ENCODE results near the gene ZNF778. TPM values are rescaled to one million over a fixed set of nuclear protein-coding genes. Genes with fewer than 3 reads are reported as not detected.
"Not testable (repeated sequence)": the region's sequence is repeated elsewhere in the genome, so short reads cannot be mapped to it uniquely, and the experiment has no call there.

ZNF778 gene
- total and polyA plus RNA-seq, 2 of the 8 experiments (the other 6 are each of a cell fraction or from before 2014, with no cell fraction given): 9.5 to 21.9 TPM

GRCh38 chr16:89267746-89268145 lies 50.2 kb downstream of the ZNF778 start:
- H3K23ac ChIP-seq (ENCODE audit: insufficient read length); H3K18ac ChIP-seq (ENCODE audit: extremely low read depth, low read length); H3K4me3 ChIP-seq (ENCODE audit: extremely low read depth in 1 of 4, insufficient read depth in 2 of 4, low read depth in 3 of 4, low read length in 4 of 4); H3K9me3 ChIP-seq (ENCODE audit: insufficient read depth in 2 of 2, low read depth in 1 of 2, low read length in 1 of 2); H2BK20ac ChIP-seq (ENCODE audit: low read length); H2BK12ac ChIP-seq (ENCODE audit: low read depth, low read length); H4K91ac ChIP-seq (replicated peaks; ENCODE audit: insufficient read length, low read length); H2BK120ac ChIP-seq (replicated peaks; ENCODE audit: low read depth, low read length); H3K56ac ChIP-seq (replicated peaks; ENCODE audit: insufficient read length, low read depth, low read length); DNase-seq (ENCODE audit: low read depth in 1 of 2, low spot score in 2 of 2); H4K8ac ChIP-seq (ENCODE audit: extremely low read depth, insufficient read depth, low read length); H3K79me1 ChIP-seq (ENCODE audit: low read depth, low read length); H2AFZ ChIP-seq (ENCODE audit: low read length); H3K27ac ChIP-seq (ENCODE audit: low read depth, low read length); H3K4ac ChIP-seq (replicated peaks; ENCODE audit: insufficient read length, low read depth, low read length); FAIRE-seq; H3K23me2 ChIP-seq (ENCODE audit: low read depth, low read length); H4K5ac ChIP-seq (ENCODE audit: insufficient read length, low read depth, low read length); H2BK15ac ChIP-seq (ENCODE audit: low read length); H3K14ac ChIP-seq (ENCODE audit: insufficient read length); H2AK5ac ChIP-seq (ENCODE audit: low read depth, low read length); H3K79me2 ChIP-seq (ENCODE audit: control insufficient read depth in 1 of 2, insufficient read depth in 2 of 2, low read length in 2 of 2); H3K9ac ChIP-seq (replicated peaks in 1 of 4; ENCODE audit: extremely low read depth in 1 of 4, low read depth in 3 of 4, low read length in 3 of 4); H3K4me2 ChIP-seq (ENCODE audit: insufficient read depth in 1 of 2, low read depth in 2 of 2, low read length in 2 of 2); H3K27me3 ChIP-seq (replicated peaks in 1 of 4; ENCODE audit: control insufficient read depth in 3 of 4, extremely low read depth in 1 of 4, insufficient read depth in 3 of 4, low read length in 3 of 4); H3K4me1 ChIP-seq (replicated peaks in 1 of 4; ENCODE audit: control insufficient read depth in 3 of 4, insufficient read depth in 4 of 4, low read length in 3 of 4); H2BK5ac ChIP-seq (ENCODE audit: low read depth, low read length): not testable (repeated sequence)
- Histone ChIP-seq H4K20me1 (replicated peaks in 1 of 2; ENCODE audit: control insufficient read depth in 1 of 2, insufficient read depth in 2 of 2, low read length in 2 of 2) (peaks cover 3 to 10% of the 10 kb centered on the region in 2 experiments), H3K36me3 (ENCODE audit: control insufficient read depth in 2 of 4, insufficient read depth in 4 of 4, low read length in 3 of 4) (peaks cover 6 to 45% (median 25%) of the 10 kb centered on the region in 4 experiments)
- 99% methylated on average over 10 of the region's 15 CpGs; no CpG with 5 or more reads in 1 of the 2 experiments for WGBS, 2 experiments (ENCODE audit: extremely low coverage in 1 of 2, insufficient coverage in 1 of 2, insufficient read length in 1 of 2, insufficient replicate concordance in 2 of 2, low coverage in 1 of 2, low lambda C conversion rate in 2 of 2, missing lambda C conversion rate in 1 of 2)
- ChIA-PET CTCF (ENCODE audit: partially characterized antibody) (interaction anchor here (1.1 to 2.0 kb wide), 2 partner anchors 21 to 22 kb away, joined by 4 to 14 read pairs; no protein-coding TSS in a partner anchor), POLR2A (ENCODE audit: partially characterized antibody) (interaction anchor here (0.9 to 2.0 kb wide), 2 partner anchors 17 to 25 kb away, joined by 3 to 7 read pairs; no protein-coding TSS in a partner anchor)
